Measurements from ENCODE around the gene SOX30.
"Not testable (repeated sequence)": the region's sequence is repeated elsewhere in the genome, so short reads cannot be mapped to it uniquely, and the experiment has no call there.

The SOX30 gene

GRCh38 chr5:157652377-157652692 is at the start of gene SOX30:
Gene SOX30 (minus strand): TSS chr5:157652438. CDS start chr5:157652078, 360 bp downstream.
- DNase-seq = no peak

- not testable (repeated sequence) for DNase-seq
Measured at GRCh38 chr5:157698674-157699073, 46.4 kb upstream of the SOX30 start.

- not testable (repeated sequence) for DNase-seq
Measured at GRCh38 chr5:157696154-157696553, 43.9 kb upstream of the SOX30 start.

GRCh38 chr5:157693816-157694215 is 41.6 kb upstream of the SOX30 start:
- DNase-seq = not testable (repeated sequence)

GRCh38 chr5:157690690-157691433 is 38.6 kb upstream of the SOX30 start:
- no peak for DNase-seq

GRCh38 chr5:157689942-157690689 is 37.9 kb upstream of the SOX30 start:
- no peak for DNase-seq

GRCh38 chr5:157687198-157687554 is 34.9 kb upstream of the SOX30 start:
- DNase-seq = no peak

- not testable (repeated sequence) for DNase-seq
Measured at GRCh38 chr5:157686276-157687197, 34.3 kb upstream of the SOX30 start.

- no peak for DNase-seq
Measured at GRCh38 chr5:157682257-157682656, 30.0 kb upstream of the SOX30 start.

GRCh38 chr5:157681048-157681447 is 28.8 kb upstream of the SOX30 start:
- no peak for DNase-seq

- no peak for DNase-seq
Measured at GRCh38 chr5:157680239-157680638, 28.0 kb upstream of the SOX30 start.

GRCh38 chr5:157679801-157680200 is 27.6 kb upstream of the SOX30 start:
- no peak for DNase-seq

GRCh38 chr5:157677931-157678330 is 25.7 kb upstream of the SOX30 start:
- no peak for DNase-seq

GRCh38 chr5:157674351-157674750 is 22.1 kb upstream of the SOX30 start:
- not testable (repeated sequence) for DNase-seq

GRCh38 chr5:157672976-157673375 is 20.7 kb upstream of the SOX30 start:
- no peak for DNase-seq

- no peak for DNase-seq
Measured at GRCh38 chr5:157671592-157672330, 19.5 kb upstream of the SOX30 start.

GRCh38 chr5:157670662-157671591 is 18.7 kb upstream of the SOX30 start, which contains the start of gene C5orf52:
Gene C5orf52 (plus strand): TSS chr5:157671533. CDS start chr5:157671615, 82 bp downstream.
- DNase-seq = no peak

- DNase-seq = no peak
Measured at GRCh38 chr5:157669701-157670097, 17.5 kb upstream of the SOX30 start.

- DNase-seq = no peak
Measured at GRCh38 chr5:157668356-157668755, 16.1 kb upstream of the SOX30 start.

GRCh38 chr5:157665467-157666070 is 13.3 kb upstream of the SOX30 start:
- DNase-seq = no peak
